Measurements from ENCODE around the gene AGPAT3. TPM values are rescaled to one million over a fixed set of nuclear protein-coding genes. Genes with fewer than 3 reads are reported as not detected.

The AGPAT3 gene
- total RNA-seq, 2 experiments from 2014 or later, result 71.4 to 82.4 TPM

DNA sequence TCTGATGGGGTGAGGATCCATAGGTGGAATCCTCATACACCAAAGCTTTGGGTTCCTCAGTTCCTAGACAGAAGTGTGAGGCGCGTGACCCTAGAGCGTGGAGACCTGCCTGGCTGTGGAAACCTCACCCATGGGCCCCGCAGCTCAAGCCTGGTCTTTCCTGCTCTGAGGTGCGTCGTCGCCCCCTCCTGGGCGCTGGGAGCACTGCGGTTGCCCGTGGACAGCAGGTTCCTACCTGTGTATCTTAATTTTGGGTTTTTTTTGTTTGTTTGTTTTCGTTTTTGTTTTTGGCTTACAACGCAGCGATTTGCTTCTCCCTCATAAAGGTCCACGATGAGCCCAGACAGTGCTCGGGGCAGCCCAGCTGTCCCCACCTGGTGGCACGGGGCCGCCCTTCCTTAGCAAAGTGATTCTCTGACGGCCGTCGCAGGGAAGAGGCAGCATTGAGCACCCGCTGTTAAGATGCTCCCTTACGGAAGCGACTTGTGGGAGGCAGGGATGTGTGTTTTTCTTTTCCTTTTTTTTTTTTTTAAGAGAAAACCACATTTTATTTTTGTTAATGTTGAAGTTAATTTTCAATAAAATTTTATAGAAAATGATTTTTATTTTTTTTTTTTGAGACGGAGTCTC, 110.6 kb downstream of the AGPAT3 start:
- POLR2A ChIA-PET, result interaction anchor here (0.7 kb wide), 1 partner anchor 165 kb away, joined by 3 read pairs; no protein-coding TSS in a partner anchor
- no peaks in the 10 kb centered on the region for H3K27me3 Mint-ChIP-seq

DNA sequence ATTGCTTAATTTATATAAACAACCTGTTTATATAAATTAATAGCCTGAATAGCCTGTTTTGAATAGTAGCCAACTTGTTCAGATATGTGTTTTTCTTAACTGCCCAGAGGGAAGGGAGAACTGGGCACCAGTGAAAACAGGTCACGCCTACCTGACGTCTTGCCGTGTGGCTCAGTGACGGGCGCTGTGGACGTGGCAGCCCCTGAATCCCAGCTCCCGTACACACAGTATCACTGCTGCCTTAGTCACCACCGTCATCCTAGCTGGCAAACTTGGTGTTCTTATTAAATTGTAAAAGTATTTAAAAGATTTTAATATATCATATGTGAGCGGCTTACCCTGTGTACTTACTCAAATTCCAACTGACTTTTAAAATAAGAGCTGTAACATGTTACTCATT, 111.6 kb downstream of the AGPAT3 start:
- ChIA-PET CTCF (interaction anchor here (1.0 to 1.9 kb wide), 2 partner anchors 37 to 203 kb away, joined by 3 to 7 read pairs; no protein-coding TSS in a partner anchor), POLR2A (interaction anchor here (1.0 kb wide), 1 partner anchor 248 kb away, joined by 3 read pairs; no protein-coding TSS in a partner anchor)
- no peak overlapping the region for H3K4me3 Mint-ChIP-seq
- intact Hi-C loops (cut with micrococcal nuclease), result no loop called here
- H3K27me3 Mint-ChIP-seq, result no peaks in the 10 kb centered on the region
- H3K27ac Mint-ChIP-seq, result no peak overlapping the region
- no peaks in the 10 kb centered on the region for H3K9me3 Mint-ChIP-seq
- peaks cover 6% of the 10 kb centered on the region for H3K4me1 Mint-ChIP-seq (ENCODE audit: low read depth)
- no peak for DNase-seq
- peaks cover 5% of the 10 kb centered on the region for H3K36me3 Mint-ChIP-seq

More for the DNA sequence above, 110.6 kb downstream of the AGPAT3 start:
- Mint-ChIP-seq H3K4me1 (ENCODE audit: low read depth) (peaks cover 6% of the 10 kb centered on the region), H3K27ac (peak overlapping the region; percentile 18), H3K36me3 (peaks cover 9% of the 10 kb centered on the region), H3K9me3 (no peaks in the 10 kb centered on the region), H3K4me3 (no peak overlapping the region)
- peak; percentile 87 for DNase-seq
- CTCF ChIA-PET, result interaction anchor here (0.6 to 1.5 kb wide), 23 partner anchors 9 to 738 kb away, joined by 3 to 12 read pairs (median 4); partner anchors contain the start of gene RRP1
- intact Hi-C loops (cut with micrococcal nuclease), result loop anchor here (1.0 kb wide), 1 partner anchor 165 kb away; no protein-coding TSS in a partner anchor

DNA sequence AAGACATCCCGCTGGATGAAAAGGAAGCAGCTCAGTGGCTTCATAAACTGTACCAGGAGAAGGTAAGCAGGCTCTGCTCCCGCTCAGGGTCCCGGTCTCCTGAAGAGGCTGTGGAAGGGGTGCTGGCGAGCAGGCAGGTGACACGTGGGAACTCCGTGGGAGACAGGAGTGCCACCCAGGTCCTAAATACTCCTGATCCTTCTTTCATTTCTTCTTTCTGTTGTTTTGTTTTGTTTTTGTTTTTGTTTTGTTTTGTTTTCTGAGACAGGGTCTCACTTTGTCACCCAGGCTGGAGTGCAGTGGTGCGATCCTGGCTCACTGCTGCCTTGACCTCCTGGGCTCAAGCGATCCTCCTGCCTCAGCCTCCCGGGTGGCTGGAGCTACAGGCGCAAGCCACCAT, 113.0 kb downstream of the AGPAT3 start:
- POLR2A ChIA-PET, result no interaction called here
- Mint-ChIP-seq H3K4me3 (no peak overlapping the region), H3K27me3 (no peaks in the 10 kb centered on the region), H3K9me3 (no peaks in the 10 kb centered on the region), H3K27ac (no peak overlapping the region), H3K4me1 (ENCODE audit: low read depth) (peaks cover 8% of the 10 kb centered on the region), H3K36me3 (peaks cover 7% of the 10 kb centered on the region)
- intact Hi-C loops (cut with micrococcal nuclease), result no loop called here
- CTCF ChIA-PET, result interaction anchor here (1.9 kb wide), 1 partner anchor 39 kb away, joined by 7 read pairs; no protein-coding TSS in a partner anchor
- DNase-seq, result no peak

DNA sequence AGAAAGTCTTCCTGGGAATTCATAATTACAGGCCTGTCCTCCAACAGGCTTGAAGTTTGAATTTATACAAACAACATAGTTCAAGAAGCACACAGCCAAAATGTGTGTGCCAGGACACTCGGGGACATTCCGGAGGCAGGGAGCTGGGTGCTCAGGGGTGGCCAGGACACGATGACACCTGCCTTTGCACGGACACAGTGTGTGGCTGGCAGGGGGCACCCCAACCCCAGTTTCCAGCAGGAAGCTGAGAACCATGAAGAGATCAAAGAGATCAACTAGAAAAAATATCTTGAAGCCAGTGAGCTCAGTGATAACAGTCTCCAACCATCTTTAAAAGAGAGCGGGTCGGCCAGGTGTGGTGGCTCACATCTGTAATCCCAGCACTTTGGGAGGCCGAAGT, 114.6 kb downstream of the AGPAT3 start:
- intact Hi-C loops (cut with micrococcal nuclease), result no loop called here
- no peak overlapping the region for H3K27ac Mint-ChIP-seq
- ChIA-PET POLR2A (no interaction called here), CTCF (no interaction called here)
- H3K4me3 Mint-ChIP-seq, result no peak overlapping the region
- H3K4me1 Mint-ChIP-seq (ENCODE audit: low read depth), result peaks cover 8% of the 10 kb centered on the region
- H3K9me3 Mint-ChIP-seq, result no peaks in the 10 kb centered on the region
- peaks cover 7% of the 10 kb centered on the region for H3K36me3 Mint-ChIP-seq
- DNase-seq, result no peak
- H3K27me3 Mint-ChIP-seq, result no peaks in the 10 kb centered on the region

DNA sequence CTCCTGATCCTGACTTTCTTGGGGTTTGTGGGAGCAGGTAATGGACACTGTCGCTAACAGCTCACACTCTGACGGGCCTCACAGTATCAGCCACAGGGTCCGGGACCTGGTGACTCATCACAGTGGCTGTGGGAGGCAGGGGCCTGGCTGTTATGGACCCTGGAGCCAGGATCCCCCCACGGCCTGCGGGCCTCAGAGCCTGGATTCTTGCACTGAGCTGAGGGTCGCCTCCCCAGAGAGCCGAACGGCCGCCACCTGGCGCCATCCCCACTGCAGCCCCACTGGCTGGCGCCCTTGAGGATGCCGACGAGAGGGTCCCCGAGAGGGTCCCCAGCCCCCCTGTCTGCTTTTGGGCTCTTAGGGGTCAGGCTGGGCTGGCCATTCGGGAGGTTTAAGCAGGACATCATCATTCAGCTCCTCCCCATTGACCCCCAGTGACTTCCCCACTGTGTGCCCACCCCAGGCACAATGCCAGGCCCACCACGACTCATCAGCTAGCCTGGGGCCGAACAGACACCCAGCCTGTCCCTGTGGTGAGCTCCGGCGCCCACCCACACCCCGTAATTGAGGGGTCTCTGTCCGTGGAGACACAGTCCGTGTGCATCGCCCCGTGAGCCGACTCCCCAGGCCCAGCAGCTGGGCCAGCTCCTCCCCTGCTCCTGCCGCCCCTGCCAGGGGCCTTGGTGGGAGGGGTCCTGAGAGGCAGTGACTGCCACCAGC, 116.3 kb downstream of the AGPAT3 start:
- H3K4me1 Mint-ChIP-seq (ENCODE audit: low read depth), result peaks cover 14% of the 10 kb centered on the region
- H3K36me3 Mint-ChIP-seq, result peaks cover 7% of the 10 kb centered on the region
- ChIA-PET CTCF (interaction anchor here (1.7 kb wide), 1 partner anchor 170 kb away, joined by 6 read pairs; no protein-coding TSS in a partner anchor), POLR2A (no interaction called here)
- no peak overlapping the region for H3K4me3 Mint-ChIP-seq
- no peaks in the 10 kb centered on the region for H3K9me3 Mint-ChIP-seq
- no peak for DNase-seq
- intact Hi-C loops (cut with micrococcal nuclease), result no loop called here
- H3K27ac Mint-ChIP-seq, result no peak overlapping the region
- no peaks in the 10 kb centered on the region for H3K27me3 Mint-ChIP-seq

DNA sequence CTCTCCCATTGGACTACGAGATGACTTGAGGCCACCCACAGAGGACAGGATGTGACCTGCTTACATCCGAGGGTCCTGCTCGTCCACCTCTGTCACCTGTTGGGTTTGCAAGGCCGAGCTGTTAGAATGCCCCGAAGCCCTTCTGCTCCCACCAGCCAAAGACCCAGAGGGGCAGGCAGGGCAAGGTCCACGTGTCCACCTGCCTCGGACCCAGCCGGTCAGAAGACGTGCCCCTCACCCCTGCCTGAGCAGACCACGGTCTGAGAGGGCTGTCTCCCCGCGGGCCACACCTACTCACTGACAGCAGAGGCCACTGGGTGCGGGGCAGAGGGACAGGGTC, 116.8 kb downstream of the AGPAT3 start:
- intact Hi-C loops (cut with micrococcal nuclease), result no loop called here
- H3K4me1 Mint-ChIP-seq (ENCODE audit: low read depth), result peaks cover 16% of the 10 kb centered on the region
- ChIA-PET CTCF (interaction anchor here (0.6 to 1.7 kb wide), 2 partner anchors 77 to 170 kb away, joined by 3 to 6 read pairs; no protein-coding TSS in a partner anchor), POLR2A (no interaction called here)
- H3K9me3 Mint-ChIP-seq, result no peaks in the 10 kb centered on the region
- H3K27ac Mint-ChIP-seq, result no peak overlapping the region
- no peak overlapping the region for H3K4me3 Mint-ChIP-seq
- H3K27me3 Mint-ChIP-seq, result no peaks in the 10 kb centered on the region
- no peak for DNase-seq
- H3K36me3 Mint-ChIP-seq, result peaks cover 7% of the 10 kb centered on the region

DNA sequence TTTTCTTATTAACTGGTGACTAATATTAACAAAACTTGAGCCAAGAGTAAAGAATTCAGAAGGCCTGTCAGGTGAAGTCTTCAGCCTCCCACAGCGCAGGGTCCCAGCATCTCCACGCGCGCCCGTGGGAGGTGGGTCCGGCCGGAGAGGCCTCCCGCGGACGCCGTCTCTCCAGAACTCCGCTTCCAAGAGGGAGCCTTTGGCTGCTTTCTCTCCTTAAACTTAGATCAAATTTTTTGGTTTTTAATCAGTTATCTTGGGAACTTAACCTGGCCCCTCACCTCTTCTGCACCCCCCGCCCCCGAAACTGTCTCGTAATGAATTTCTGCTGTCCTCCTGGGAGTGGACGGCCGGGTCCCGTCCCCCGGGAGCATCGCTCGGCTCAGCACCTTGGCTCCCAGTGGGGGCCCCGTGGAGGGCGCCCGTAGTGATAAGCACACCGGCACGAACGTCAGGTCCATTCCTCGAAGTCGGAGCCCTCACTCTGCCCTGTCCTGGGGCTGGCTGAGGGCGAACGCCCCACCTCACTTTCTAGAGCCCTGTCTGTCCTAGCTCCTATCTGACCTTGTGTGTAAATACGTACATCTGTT, 117.6 kb downstream of the AGPAT3 start:
- DNase-seq, result no peak
- intact Hi-C loops (cut with micrococcal nuclease), result no loop called here
- no peaks in the 10 kb centered on the region for H3K27me3 Mint-ChIP-seq
- H3K36me3 Mint-ChIP-seq, result peaks cover 7% of the 10 kb centered on the region
- peaks cover 16% of the 10 kb centered on the region for H3K4me1 Mint-ChIP-seq (ENCODE audit: low read depth)
- H3K27ac Mint-ChIP-seq, result no peak overlapping the region
- CTCF ChIA-PET, result interaction anchor here (0.6 kb wide), 1 partner anchor 77 kb away, joined by 3 read pairs; no protein-coding TSS in a partner anchor
- no peaks in the 10 kb centered on the region for H3K9me3 Mint-ChIP-seq
- POLR2A ChIA-PET, result no interaction called here
- no peak overlapping the region for H3K4me3 Mint-ChIP-seq

DNA sequence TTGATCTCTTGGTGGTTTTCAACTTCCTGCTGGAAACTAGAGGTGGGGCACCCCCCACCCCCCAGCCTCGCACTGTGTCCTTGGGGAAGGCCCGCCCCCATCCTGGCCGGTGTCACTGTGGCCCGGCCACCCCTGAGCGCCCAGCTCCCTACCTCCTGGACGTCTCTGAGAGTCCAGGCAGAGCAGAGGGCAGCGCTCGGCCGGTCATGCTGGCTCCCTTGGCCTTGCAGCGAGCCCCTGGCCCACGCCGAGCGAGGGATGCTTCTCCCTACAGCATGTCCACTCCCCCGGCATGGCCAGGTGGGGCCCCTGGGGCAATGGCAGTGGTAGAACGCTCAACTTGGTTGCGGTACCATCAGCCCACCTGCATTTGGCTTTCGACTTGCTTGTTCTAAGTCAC, 118.4 kb downstream of the AGPAT3 start:
- no peak overlapping the region for H3K27ac Mint-ChIP-seq
- H3K36me3 Mint-ChIP-seq, result peaks cover 6% of the 10 kb centered on the region
- no peaks in the 10 kb centered on the region for H3K27me3 Mint-ChIP-seq
- no peak for DNase-seq
- H3K4me3 Mint-ChIP-seq, result no peak overlapping the region
- peaks cover 16% of the 10 kb centered on the region for H3K4me1 Mint-ChIP-seq (ENCODE audit: low read depth)
- H3K9me3 Mint-ChIP-seq, result no peaks in the 10 kb centered on the region
- CTCF ChIA-PET, result interaction anchor here (2.1 kb wide), 1 partner anchor 8 kb away, joined by 12 read pairs; no protein-coding TSS in a partner anchor
- POLR2A ChIA-PET, result no interaction called here
- intact Hi-C loops (cut with micrococcal nuclease), result no loop called here

DNA sequence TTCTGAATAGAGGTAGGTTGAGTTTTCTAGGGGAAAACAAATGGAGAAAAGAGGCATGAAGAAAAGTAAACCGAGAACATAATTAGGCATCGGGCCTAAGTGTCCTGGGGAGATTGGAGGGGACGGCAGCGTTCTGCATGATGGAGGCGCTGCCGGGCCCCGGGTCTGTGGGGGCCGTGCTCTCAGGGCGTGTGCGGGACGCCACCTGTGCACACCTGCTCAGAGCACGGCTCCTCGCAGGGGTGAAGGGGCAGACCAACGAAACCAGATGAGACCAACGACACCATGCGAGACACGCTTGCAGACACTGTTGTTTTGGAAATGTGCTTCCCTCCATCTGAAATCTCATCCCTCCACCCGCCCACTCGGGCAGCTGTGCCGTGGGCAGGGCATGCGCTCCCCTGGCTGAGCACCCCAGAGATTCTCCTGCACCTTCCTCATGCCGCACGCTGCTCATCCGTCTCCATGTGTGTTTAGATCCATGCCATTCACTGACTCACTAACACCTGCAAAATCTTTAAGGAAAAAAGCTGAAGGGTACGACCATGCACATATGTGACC, 118.9 kb downstream of the AGPAT3 start:
- DNase-seq, result no peak
- H3K27ac Mint-ChIP-seq, result no peak overlapping the region
- no peaks in the 10 kb centered on the region for H3K9me3 Mint-ChIP-seq
- ChIA-PET CTCF (interaction anchor here (0.6 to 2.1 kb wide), 2 partner anchors 8 to 30 kb away, joined by 3 to 12 read pairs; no protein-coding TSS in a partner anchor), POLR2A (interaction anchor here (0.7 kb wide), 1 partner anchor 28 kb away, joined by 3 read pairs; the partner anchor contains the start of gene TRAPPC10)
- no peak overlapping the region for H3K4me3 Mint-ChIP-seq
- H3K36me3 Mint-ChIP-seq, result peaks cover 4% of the 10 kb centered on the region
- peaks cover 16% of the 10 kb centered on the region for H3K4me1 Mint-ChIP-seq (ENCODE audit: low read depth)
- no peaks in the 10 kb centered on the region for H3K27me3 Mint-ChIP-seq
- intact Hi-C loops (cut with micrococcal nuclease), result no loop called here

DNA sequence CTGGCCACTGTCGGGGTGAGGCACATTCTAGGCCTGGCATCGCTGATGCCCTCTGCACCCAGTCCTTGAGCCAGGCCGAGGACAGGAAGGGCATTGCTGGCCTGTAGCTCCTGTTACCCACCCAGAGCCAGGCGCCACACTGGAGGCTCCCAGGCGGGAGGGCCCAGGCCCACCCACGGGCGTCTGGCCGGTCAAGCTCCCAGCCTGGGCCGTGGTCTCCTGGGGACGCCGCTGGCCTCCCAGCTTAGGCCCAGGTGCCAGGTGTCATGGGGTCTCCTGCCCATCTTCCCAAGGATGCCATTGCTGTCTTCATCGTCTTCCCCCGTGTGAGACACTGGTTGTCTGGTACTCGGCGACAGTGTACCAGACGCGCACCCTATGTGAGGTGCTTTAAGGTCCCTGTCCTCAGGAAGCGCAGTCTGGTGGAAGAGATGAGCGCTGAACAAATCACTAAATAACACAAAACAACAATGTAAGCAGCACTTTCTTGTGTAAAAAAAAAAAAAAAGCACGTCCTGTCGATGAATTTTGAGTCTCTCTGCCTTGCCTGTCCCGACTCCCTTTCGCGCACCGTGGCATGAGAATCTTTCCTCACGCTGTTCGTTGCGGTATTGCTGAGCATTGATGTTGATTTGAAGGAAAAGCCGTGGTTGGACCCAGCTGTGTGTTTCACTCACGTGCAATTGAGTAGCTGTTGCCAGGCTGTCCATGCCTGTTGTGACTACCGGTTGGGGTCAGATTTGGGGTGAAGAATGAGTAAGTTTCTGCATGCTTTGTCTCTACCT, 120.1 kb downstream of the AGPAT3 start:
- CTCF ChIA-PET, result interaction anchor here (0.6 to 2.1 kb wide), 2 partner anchors 10 to 355 kb away, joined by 3 to 12 read pairs; no protein-coding TSS in a partner anchor
- Mint-ChIP-seq H3K9me3 (no peaks in the 10 kb centered on the region), H3K27ac (peak overlapping the region; percentile 3), H3K4me1 (ENCODE audit: low read depth) (peaks cover 16% of the 10 kb centered on the region), H3K4me3 (no peak overlapping the region), H3K27me3 (no peaks in the 10 kb centered on the region), H3K36me3 (peaks cover 4% of the 10 kb centered on the region)
- DNase-seq, result peak; percentile 28
- intact Hi-C loops (cut with micrococcal nuclease), result no loop called here
- POLR2A ChIA-PET, result no interaction called here

DNA sequence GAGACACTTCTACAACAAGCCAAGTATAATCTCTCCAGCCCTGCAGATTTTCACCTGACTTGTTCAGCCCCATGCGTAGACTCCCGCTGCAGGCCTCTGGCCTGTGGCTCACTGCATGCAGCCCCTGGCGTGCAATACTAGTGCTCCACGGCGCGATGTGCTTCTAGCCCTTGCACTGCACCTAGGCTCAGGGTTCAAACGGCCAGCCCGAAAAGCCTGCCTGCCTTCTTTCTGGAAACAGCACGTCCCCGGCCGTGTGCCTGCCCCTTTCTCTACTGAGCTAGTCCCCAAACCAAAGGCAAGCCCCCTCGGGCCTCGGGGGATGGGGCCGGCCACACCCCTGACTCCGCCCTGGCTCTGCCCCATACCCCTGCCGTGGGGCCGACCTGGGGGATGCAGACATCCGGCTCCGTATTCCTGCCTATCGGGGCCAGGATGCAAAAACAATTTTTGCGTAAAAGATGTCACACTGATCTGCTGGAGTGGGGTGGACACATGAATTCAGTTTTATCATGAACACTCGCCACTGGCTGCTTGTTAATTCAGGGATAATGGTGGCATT, 120.7 kb downstream of the AGPAT3 start:
- no peak overlapping the region for H3K4me3 Mint-ChIP-seq
- no peak overlapping the region for H3K27ac Mint-ChIP-seq
- peaks cover 4% of the 10 kb centered on the region for H3K36me3 Mint-ChIP-seq
- peaks cover 16% of the 10 kb centered on the region for H3K4me1 Mint-ChIP-seq (ENCODE audit: low read depth)
- POLR2A ChIA-PET, result no interaction called here
- H3K27me3 Mint-ChIP-seq, result no peaks in the 10 kb centered on the region
- CTCF ChIA-PET, result interaction anchor here (0.6 to 2.1 kb wide), 2 partner anchors 10 to 355 kb away, joined by 3 to 12 read pairs; no protein-coding TSS in a partner anchor
- intact Hi-C loops (cut with micrococcal nuclease), result no loop called here
- no peak for DNase-seq
- no peaks in the 10 kb centered on the region for H3K9me3 Mint-ChIP-seq

Data from activated CD4-positive, alpha-beta memory T cell treated with anti-CD3 and anti-CD28 coated beads for 36 hours (primary cell).